ENCODE data around the gene ACTL6B. TPM values are rescaled to one million over a fixed set of nuclear protein-coding genes. Genes with fewer than 3 reads are reported as not detected.

The ACTL6B gene
- total RNA-seq, 1 experiment from 2014 or later, result 1.3 TPM

- DNase-seq (ENCODE audit: low spot score) (no peak), ATAC-seq (no peak)
- H3K36me3 Mint-ChIP-seq, result no peaks in the 10 kb centered on the region
- POLR2A ChIA-PET, result no interaction called here
- H3K9me3 Mint-ChIP-seq, result no peaks in the 10 kb centered on the region
- H3K4me1 Mint-ChIP-seq, result peaks cover 7% of the 10 kb centered on the region
- CTCF ChIA-PET, result interaction anchor here (0.5 to 2.6 kb wide), 4 partner anchors 14 to 78 kb away, joined by 3 to 37 read pairs (median 10); partner anchors contain the start of genes MOSPD3 and POP7
- no peak overlapping the region for H3K27ac Mint-ChIP-seq
- TF ChIP-seq FOXK1 (CRISPR knock-in tag; IDR thresholded peaks at IDR 0.05) (no peak), HMGXB4 (CRISPR knock-in tag; IDR thresholded peaks at IDR 0.05) (no peak), ZNF138 (CRISPR knock-in tag; conservative IDR thresholded peaks at IDR 0.05) (no peak), ZNF532 (CRISPR knock-in tag; IDR thresholded peaks at IDR 0.05; ENCODE audit: borderline replicate concordance) (no peak), GTF2I (CRISPR knock-in tag; conservative IDR thresholded peaks at IDR 0.05) (no peak), ERG (CRISPR knock-in tag; IDR thresholded peaks at IDR 0.05) (no peak), RELA (CRISPR knock-in tag; IDR thresholded peaks at IDR 0.05; ENCODE audit: borderline replicate concordance) (no peak), FOXP4 (CRISPR knock-in tag; IDR thresholded peaks at IDR 0.05) (no peak), JUN (CRISPR knock-in tag; IDR thresholded peaks at IDR 0.05) (no peak), ZBTB21 (CRISPR knock-in tag; IDR thresholded peaks at IDR 0.05; ENCODE audit: borderline replicate concordance) (no peak), CBFB (CRISPR knock-in tag; IDR thresholded peaks at IDR 0.05; ENCODE audit: low read depth) (no peak), OVOL2 (CRISPR knock-in tag; IDR thresholded peaks at IDR 0.05; ENCODE audit: borderline replicate concordance) (no peak), ZNF121 (CRISPR knock-in tag; IDR thresholded peaks at IDR 0.05) (no peak), E2F5 (CRISPR knock-in tag; IDR thresholded peaks at IDR 0.05) (no peak), TCF7 (CRISPR knock-in tag; IDR thresholded peaks at IDR 0.05; ENCODE audit: low read depth) (no peak), ARID4B (CRISPR knock-in tag; IDR thresholded peaks at IDR 0.05; ENCODE audit: borderline replicate concordance) (no peak), MLX (CRISPR knock-in tag; IDR thresholded peaks at IDR 0.05) (no peak), ZNF396 (CRISPR knock-in tag; IDR thresholded peaks at IDR 0.05; ENCODE audit: borderline replicate concordance) (no peak)
- peak overlapping the region; percentile 31; the same call in 1 of the 2 replicates for H3K4me3 Mint-ChIP-seq
- H3K27me3 Mint-ChIP-seq (ENCODE audit: low read depth), result peaks cover 27% of the 10 kb centered on the region
Observed at GRCh38 chr7:100627238-100627549, 29.1 kb downstream of the ACTL6B start.
